ENCODE results near the gene ELAVL3.
"Not testable (repeated sequence)": the region's sequence is repeated elsewhere in the genome, so short reads cannot be mapped to it uniquely, and the experiment has no call there.

ELAVL3 gene

GRCh38 chr19:11479090-11479897, 1.6 kb downstream of the ELAVL3 start:
- H3K27me3 Mint-ChIP-seq: peaks cover 31% of the 10 kb centered on the region
- no peaks in the 10 kb centered on the region for H3K9me3 Mint-ChIP-seq
- ATAC-seq: no peak
- peaks cover 19% of the 10 kb centered on the region for H3K4me1 Mint-ChIP-seq
- DNase-seq: peak; percentile 56
- H3K36me3 Mint-ChIP-seq (ENCODE audit: low read depth): peaks cover 6% of the 10 kb centered on the region
- no peak overlapping the region for H3K27ac Mint-ChIP-seq
- no peak overlapping the region for H3K4me3 Mint-ChIP-seq

- H3K4me3 Mint-ChIP-seq: no peak overlapping the region
- H3K36me3 Mint-ChIP-seq (ENCODE audit: low read depth): peaks cover 2% of the 10 kb centered on the region
- H3K27ac Mint-ChIP-seq: no peak overlapping the region
- ATAC-seq (no peak), DNase-seq (no peak)
- peaks cover 31% of the 10 kb centered on the region for H3K27me3 Mint-ChIP-seq
- no peaks in the 10 kb centered on the region for H3K9me3 Mint-ChIP-seq
- peaks cover 19% of the 10 kb centered on the region for H3K4me1 Mint-ChIP-seq
Measured at GRCh38 chr19:11478167-11479089, 2.4 kb downstream of the ELAVL3 start.

- Mint-ChIP-seq H3K4me1 (peaks cover 2% of the 10 kb centered on the region), H3K4me3 (no peak overlapping the region), H3K36me3 (ENCODE audit: low read depth) (no peaks in the 10 kb centered on the region), H3K9me3 (no peaks in the 10 kb centered on the region), H3K27me3 (peaks cover 26% of the 10 kb centered on the region), H3K27ac (no peak overlapping the region)
- no peak for ATAC-seq
- no peak for DNase-seq
Measured at GRCh38 chr19:11475861-11476260, 5.0 kb downstream of the ELAVL3 start.

- H3K4me3 Mint-ChIP-seq; DNase-seq; H3K4me1 Mint-ChIP-seq; H3K36me3 Mint-ChIP-seq (ENCODE audit: low read depth); H3K9me3 Mint-ChIP-seq; H3K27ac Mint-ChIP-seq; ATAC-seq: not testable (repeated sequence)
- H3K27me3 Mint-ChIP-seq: peaks cover 26% of the 10 kb centered on the region
Measured at GRCh38 chr19:11475343-11475742, 5.5 kb downstream of the ELAVL3 start.

- Mint-ChIP-seq H3K27me3 (peaks cover 20% of the 10 kb centered on the region), H3K36me3 (ENCODE audit: low read depth) (no peaks in the 10 kb centered on the region)
Measured at GRCh38 chr19:11473725-11474124, 7.1 kb downstream of the ELAVL3 start.

GRCh38 chr19:11468266-11468845, 12.5 kb downstream of the ELAVL3 start:
- H3K27me3 Mint-ChIP-seq; H3K4me3 Mint-ChIP-seq; ATAC-seq; H3K4me1 Mint-ChIP-seq; H3K27ac Mint-ChIP-seq; H3K36me3 Mint-ChIP-seq (ENCODE audit: low read depth); DNase-seq; H3K9me3 Mint-ChIP-seq: not testable (repeated sequence)

More at GRCh38 chr19:11473725-11474124, 7.1 kb downstream of the ELAVL3 start:
- Mint-ChIP-seq H3K9me3 (no peaks in the 10 kb centered on the region), H3K4me3 (no peak overlapping the region), H3K4me1 (no peaks in the 10 kb centered on the region), H3K27ac (no peak overlapping the region)
- no peak for ATAC-seq
- DNase-seq: no peak

- Mint-ChIP-seq H3K9me3 (no peaks in the 10 kb centered on the region), H3K4me3 (no peak overlapping the region), H3K27ac (no peak overlapping the region), H3K36me3 (ENCODE audit: low read depth) (no peaks in the 10 kb centered on the region), H3K27me3 (peaks cover 2% of the 10 kb centered on the region), H3K4me1 (no peaks in the 10 kb centered on the region)
- ATAC-seq (no peak), DNase-seq (no peak)
Measured at GRCh38 chr19:11465600-11465999, 15.2 kb downstream of the ELAVL3 start.

- H3K9me3 Mint-ChIP-seq: no peaks in the 10 kb centered on the region
- ATAC-seq: no peak
- peaks cover 6% of the 10 kb centered on the region for H3K27me3 Mint-ChIP-seq
- DNase-seq: no peak
- no peak overlapping the region for H3K4me3 Mint-ChIP-seq
- H3K27ac Mint-ChIP-seq: no peak overlapping the region
- no peaks in the 10 kb centered on the region for H3K36me3 Mint-ChIP-seq (ENCODE audit: low read depth)
- no peaks in the 10 kb centered on the region for H3K4me1 Mint-ChIP-seq
Measured at GRCh38 chr19:11464333-11465265, 16.2 kb downstream of the ELAVL3 start.

- H3K27me3 Mint-ChIP-seq: peaks cover 10% of the 10 kb centered on the region
- no peaks in the 10 kb centered on the region for H3K4me1 Mint-ChIP-seq
- no peak for ATAC-seq
- H3K4me3 Mint-ChIP-seq: no peak overlapping the region
- DNase-seq: no peak
- no peak overlapping the region for H3K27ac Mint-ChIP-seq
- H3K9me3 Mint-ChIP-seq: no peaks in the 10 kb centered on the region
- no peaks in the 10 kb centered on the region for H3K36me3 Mint-ChIP-seq (ENCODE audit: low read depth)
Measured at GRCh38 chr19:11463391-11463790, 17.5 kb downstream of the ELAVL3 start.

- H3K4me1 Mint-ChIP-seq: no peaks in the 10 kb centered on the region
- no peaks in the 10 kb centered on the region for H3K9me3 Mint-ChIP-seq
- ATAC-seq (no peak), DNase-seq (no peak)
- H3K27me3 Mint-ChIP-seq: peaks cover 12% of the 10 kb centered on the region
- no peak overlapping the region for H3K4me3 Mint-ChIP-seq
- H3K36me3 Mint-ChIP-seq (ENCODE audit: low read depth): no peaks in the 10 kb centered on the region
- H3K27ac Mint-ChIP-seq: no peak overlapping the region
Measured at GRCh38 chr19:11461453-11461852, 19.4 kb downstream of the ELAVL3 start.

- ATAC-seq (no peak), DNase-seq (peak; percentile 28)
- Mint-ChIP-seq H3K36me3 (ENCODE audit: low read depth) (no peaks in the 10 kb centered on the region), H3K27ac (no peak overlapping the region), H3K27me3 (peaks cover 12% of the 10 kb centered on the region), H3K4me3 (no peak overlapping the region), H3K9me3 (no peaks in the 10 kb centered on the region), H3K4me1 (no peaks in the 10 kb centered on the region)
Measured at GRCh38 chr19:11460207-11460606, 20.6 kb downstream of the ELAVL3 start.

- not testable (repeated sequence) for H3K27ac Mint-ChIP-seq; H3K4me3 Mint-ChIP-seq; H3K9me3 Mint-ChIP-seq; ATAC-seq; H3K36me3 Mint-ChIP-seq (ENCODE audit: low read depth); DNase-seq; H3K4me1 Mint-ChIP-seq
- peaks cover 12% of the 10 kb centered on the region for H3K27me3 Mint-ChIP-seq
Measured at GRCh38 chr19:11458912-11459311, 21.9 kb downstream of the ELAVL3 start.

GRCh38 chr19:11458236-11458900, 22.5 kb downstream of the ELAVL3 start:
- Mint-ChIP-seq H3K4me1 (no peaks in the 10 kb centered on the region), H3K4me3 (no peak overlapping the region), H3K27ac (no peak overlapping the region), H3K36me3 (ENCODE audit: low read depth) (no peaks in the 10 kb centered on the region), H3K9me3 (no peaks in the 10 kb centered on the region), H3K27me3 (peaks cover 13% of the 10 kb centered on the region)
- ATAC-seq (no peak), DNase-seq (no peak)

Measured in activated naive CD8-positive, alpha-beta T cell treated with anti-CD3 and anti-CD28 coated beads, Interleukin-2, amount 50 U/mL, for 24 hours (primary cell).